ENCODE results near the gene SENP3. TPM values are rescaled to one million over a fixed set of nuclear protein-coding genes. Genes with fewer than 3 reads are reported as not detected.

Gene SENP3
- total and polyA plus RNA-seq, 2 of the 4 experiments (the other 2 are of a cell fraction): 82.4 to 120 TPM

DNA sequence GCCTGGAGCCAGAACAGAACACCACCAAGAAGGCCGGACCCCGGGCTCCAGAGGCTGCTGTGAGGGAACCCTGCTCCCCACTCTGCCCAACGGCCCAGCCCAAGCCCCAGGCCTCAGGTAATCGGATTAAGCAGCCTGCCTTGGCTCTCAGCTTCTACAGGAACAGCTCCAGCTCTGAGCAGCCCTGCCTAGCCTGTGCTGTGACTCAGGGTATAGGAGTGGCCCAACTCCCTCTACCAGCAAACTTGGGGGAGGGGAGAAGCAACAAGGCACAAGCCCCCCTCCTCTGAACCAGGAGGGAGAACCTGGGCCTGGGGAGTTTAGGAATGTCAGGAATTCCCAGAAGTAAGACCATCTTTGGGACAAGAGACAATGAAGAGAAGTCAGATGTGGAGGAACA, 29.0 kb downstream of the SENP3 start:
- Histone ChIP-seq H3K36me3 (ENCODE audit: control insufficient read depth, insufficient read depth, low read length) (peaks cover 57% of the 10 kb centered on the region), H3K9me1 (ENCODE audit: insufficient read depth, low read length) (peaks cover 11% of the 10 kb centered on the region), H4K20me1 (ENCODE audit: insufficient read depth, low read length) (peaks cover 15% of the 10 kb centered on the region), H2BK20ac (ENCODE audit: low read depth, low read length) (no peak overlapping the region), H3K27ac (ENCODE audit: insufficient read depth, low read length) (peak overlapping the region; percentile 0; the same call in 1 of the 2 replicates), H2AK9ac (replicated peaks; ENCODE audit: low read depth, low read length, poor library complexity) (peak overlapping the region; percentile 91), H3K56ac (ENCODE audit: extremely low read depth, insufficient read depth, low read length) (no peak overlapping the region), H4K91ac (ENCODE audit: insufficient read depth, low read depth, low read length) (0 out of 2 replicates have a peak overlapping the region, but pooled peaks have one; percentile 3), H3K27me3 (ENCODE audit: control insufficient read depth, insufficient read depth, low read length) (no peaks in the 10 kb centered on the region), H3K9ac (ENCODE audit: low read depth, low read length) (no peak overlapping the region), H3K4me3 (ENCODE audit: insufficient read depth, low read depth, low read length) (no peak overlapping the region), H3K79me1 (ENCODE audit: low read depth in 1 of 2, low read length in 2 of 2) (peaks cover 20 to 53% of the 10 kb centered on the region in 2 experiments), H3K9me3 (ENCODE audit: control insufficient read depth, insufficient read depth, low read length) (no peaks in the 10 kb centered on the region), H3K4me2 (ENCODE audit: low read depth, low read length) (no peak overlapping the region), H2AK5ac (ENCODE audit: low read depth, low read length) (peak overlapping the region; percentile 6; the same call in 1 of the 2 replicates), H3K18ac (ENCODE audit: low read depth, low read length) (no peak overlapping the region), H3K23ac (ENCODE audit: low read depth, low read length) (no peak overlapping the region), H2BK15ac (ENCODE audit: low read depth, low read length) (no peak overlapping the region), H3K4me1 (ENCODE audit: control insufficient read depth, insufficient read depth, low read length) (peaks cover 31% of the 10 kb centered on the region), H4K8ac (ENCODE audit: low read depth in 2 of 2, low read length in 2 of 2) (peak overlapping the region in 1 of 2 experiments; percentile 57; a peak in 2 of 4 replicates), H3K4ac (ENCODE audit: low read depth, low read length) (0 out of 2 replicates have a peak overlapping the region, but pooled peaks have one; percentile 6), H3K14ac (replicated peaks; ENCODE audit: low read depth, low read length) (no peak overlapping the region), H2BK120ac (ENCODE audit: low read depth, low read length) (no peak overlapping the region), H2BK5ac (ENCODE audit: low read depth, low read length, poor library complexity, severe bottlenecking) (peak overlapping the region; percentile 71), H4K5ac (ENCODE audit: low read depth, low read length) (no peak overlapping the region), H2AFZ (replicated peaks; ENCODE audit: low read length, poor library complexity) (no peak overlapping the region)
- CTCF ChIA-PET: no interaction called here
- in situ Hi-C loops (cut with MboI; ENCODE audit: low sequenced_read_pairs) (no loop called here), dilution Hi-C loops (cut with HindIII; ENCODE audit: low sequenced_read_pairs, unreplicated experiment) (no loop called here), intact Hi-C loops (cut with micrococcal nuclease) (no loop called here)
- BruUV-seq (replicated peaks): no TSS peak
- ATAC-seq (ENCODE audit: low read depth) (peak; percentile 53), DNase-seq (peak; percentile 70)
- whole genome bisulfite sequencing, 2 experiments (ENCODE audit: extremely low coverage in 2 of 2, insufficient read length in 1 of 2): 100% methylated on average over 1 of the region's 4 CpGs; no CpG with 5 or more reads in 1 of the 2 experiments
- POLR2A ChIA-PET (ENCODE audit: unreplicated experiment): no interaction called here
- TF ChIP-seq FOS (IDR thresholded peaks at IDR 0.05; ENCODE audit: low read depth, low read length) (no peak), RCOR1 (IDR thresholded peaks at IDR 0.05; ENCODE audit: insufficient replicate concordance, low read length) (peak; percentile 5)

Data from IMR-90 (cell line).